Anterior cingulate cortex (tissue), 58 donors: Measurements from ENCODE around the gene LIMCH1.

Experiments used
- DNase-seq, 58 donors: peaks; one replicate each; lab custom pipeline; 2025; lab: John Stamatoyannopoulos, UW

The LIMCH1 gene

DNA sequence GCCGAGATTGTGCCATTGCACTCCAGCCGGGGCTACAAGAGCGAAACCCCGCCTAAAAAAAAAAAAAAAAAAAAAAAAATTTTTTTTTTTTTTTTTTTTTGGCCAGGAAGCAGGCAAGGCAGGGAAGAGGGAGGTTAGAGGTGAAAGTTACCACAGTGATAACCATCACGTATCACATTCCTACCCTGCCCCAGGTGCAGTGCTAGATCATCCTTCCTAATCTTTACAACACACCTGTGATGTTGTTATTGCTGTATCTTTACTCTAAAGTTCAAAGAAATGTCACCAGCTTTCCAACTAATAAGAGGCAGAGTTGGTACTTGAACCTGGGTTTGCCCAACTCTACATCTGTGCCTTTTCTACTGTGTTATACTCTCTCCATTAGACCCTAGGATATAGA lies 7.2 kb upstream of the LIMCH1 start:
- DNase-seq: no peak

DNA sequence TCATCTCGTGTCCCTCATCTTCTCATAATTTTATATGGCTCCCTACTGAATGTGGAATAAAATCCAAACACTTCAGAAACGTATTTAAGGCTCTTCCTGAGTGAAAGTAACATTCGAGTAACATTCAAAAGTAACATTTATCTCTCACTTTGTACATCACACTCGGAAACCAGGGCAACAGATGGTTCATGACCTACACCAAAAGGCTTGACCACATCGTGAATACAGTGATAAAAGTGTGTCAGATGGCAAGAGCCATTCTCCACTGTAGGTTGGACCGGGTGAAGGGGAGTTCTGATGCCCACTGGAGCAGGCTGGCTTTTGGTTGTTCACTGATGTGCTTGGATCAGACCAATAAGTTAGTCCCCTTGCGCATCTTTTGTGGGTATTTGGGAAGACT lies 5.6 kb upstream of the LIMCH1 start:
- no peak for DNase-seq

DNA sequence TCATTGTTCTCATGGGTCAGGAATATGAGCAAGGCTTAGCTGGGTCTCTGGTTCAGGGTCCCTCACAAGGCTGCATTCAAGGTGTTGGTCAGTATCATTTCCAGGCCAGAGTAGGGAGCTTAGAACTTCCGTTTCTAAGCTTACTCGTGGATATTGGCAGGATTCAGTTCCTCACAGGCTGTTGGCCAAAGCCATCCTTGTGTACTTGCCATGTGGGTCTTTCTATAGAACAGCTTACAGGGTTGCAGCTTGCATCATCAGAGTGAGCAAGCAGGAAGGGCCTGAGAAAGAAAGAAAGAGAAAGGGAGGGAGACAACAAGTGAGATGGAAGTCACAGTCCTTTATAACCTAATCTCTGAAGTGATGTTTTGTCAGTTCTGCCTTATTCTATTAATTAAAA lies 5.1 kb upstream of the LIMCH1 start:
- DNase-seq: peak in 2 of 58 donors; percentile 4 to 9

DNA sequence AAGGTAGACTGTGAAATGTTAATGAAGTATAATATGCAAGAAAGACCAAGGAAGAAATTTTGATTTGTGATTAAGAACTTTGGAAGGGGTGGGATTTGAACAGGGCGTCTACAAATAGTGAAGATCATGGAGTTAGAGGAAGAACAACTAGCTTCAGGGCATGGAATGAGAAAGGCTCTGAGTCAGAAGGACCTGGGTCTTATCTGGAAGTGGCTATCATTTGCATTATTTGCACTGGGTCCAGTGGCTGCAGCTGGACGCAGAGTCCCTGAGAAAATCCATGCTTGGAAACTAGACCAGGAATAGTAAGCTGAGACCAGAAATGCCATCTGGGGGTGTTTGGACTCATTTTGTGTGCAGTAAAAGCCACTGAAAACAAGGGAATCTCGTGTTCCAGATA lies 4.3 kb upstream of the LIMCH1 start:
- no peak for DNase-seq

DNA sequence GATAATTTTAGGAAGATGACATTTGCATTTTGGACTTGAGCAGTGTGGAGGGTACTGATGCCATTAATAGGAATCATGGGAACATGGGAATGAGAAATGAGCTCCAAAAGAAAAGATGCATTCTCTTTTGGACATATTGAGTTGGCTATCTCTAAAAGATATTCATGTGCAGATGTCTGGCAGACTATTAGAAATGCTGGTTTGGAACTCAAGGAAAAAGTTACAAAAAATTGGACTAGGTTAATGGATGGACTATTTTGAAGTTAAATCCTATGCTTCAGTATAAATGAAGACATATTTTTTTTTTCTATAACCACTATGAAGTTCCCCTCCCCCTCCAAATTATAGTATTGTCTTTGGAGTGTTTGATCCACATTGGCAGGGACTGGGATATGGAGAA lies 3.6 kb upstream of the LIMCH1 start:
- DNase-seq: no peak

DNA sequence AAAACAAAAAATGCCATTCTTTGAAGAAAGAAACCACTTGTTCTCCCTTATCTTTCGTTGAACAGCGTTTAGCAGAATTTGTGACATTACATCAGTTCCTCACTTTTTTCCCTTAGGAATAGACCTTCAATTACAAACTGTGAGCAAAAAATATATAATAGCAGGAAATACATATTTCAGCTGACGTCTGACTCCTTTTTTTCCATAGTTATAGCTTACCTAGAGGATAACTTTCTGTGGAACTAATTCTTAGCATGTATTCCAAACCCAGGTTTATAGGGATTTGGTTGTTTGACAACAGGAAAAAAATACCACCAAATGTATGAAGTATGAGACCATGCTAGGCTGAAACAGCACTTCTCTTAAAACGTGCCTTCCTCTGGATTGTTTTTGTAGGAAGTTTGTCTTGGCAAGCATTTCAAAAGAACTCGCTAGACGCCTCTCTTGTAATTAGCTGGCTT lies 2.0 kb upstream of the LIMCH1 start:
- DNase-seq: no peak

DNA sequence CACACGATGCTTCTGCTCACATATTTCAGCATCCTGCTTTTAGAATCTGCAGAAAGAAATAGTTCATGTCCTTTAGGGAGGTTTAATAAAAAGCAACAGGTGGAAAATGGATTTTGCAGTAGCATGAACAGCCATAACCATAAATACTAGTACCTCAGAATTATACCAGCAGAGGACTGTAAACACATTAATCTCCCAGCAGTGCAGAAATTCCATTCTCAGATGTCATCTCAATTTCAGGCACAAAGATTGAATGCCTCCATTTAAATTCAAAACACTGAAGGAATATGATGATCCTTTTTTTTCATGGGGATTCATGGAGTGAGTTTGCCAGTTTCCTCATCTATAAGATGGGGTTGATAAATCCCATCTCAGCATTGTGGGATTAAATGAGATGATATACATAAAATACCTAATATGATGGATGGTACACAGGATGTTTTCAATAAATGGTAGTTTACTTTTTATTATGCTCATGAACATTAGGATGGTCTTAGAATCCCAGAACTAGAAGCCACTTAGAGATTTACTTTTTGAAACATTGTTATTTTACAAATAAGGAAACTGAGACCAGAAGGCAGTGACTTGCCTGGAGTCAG lies 566 bp upstream of the LIMCH1 start:
- no peak for DNase-seq

DNA sequence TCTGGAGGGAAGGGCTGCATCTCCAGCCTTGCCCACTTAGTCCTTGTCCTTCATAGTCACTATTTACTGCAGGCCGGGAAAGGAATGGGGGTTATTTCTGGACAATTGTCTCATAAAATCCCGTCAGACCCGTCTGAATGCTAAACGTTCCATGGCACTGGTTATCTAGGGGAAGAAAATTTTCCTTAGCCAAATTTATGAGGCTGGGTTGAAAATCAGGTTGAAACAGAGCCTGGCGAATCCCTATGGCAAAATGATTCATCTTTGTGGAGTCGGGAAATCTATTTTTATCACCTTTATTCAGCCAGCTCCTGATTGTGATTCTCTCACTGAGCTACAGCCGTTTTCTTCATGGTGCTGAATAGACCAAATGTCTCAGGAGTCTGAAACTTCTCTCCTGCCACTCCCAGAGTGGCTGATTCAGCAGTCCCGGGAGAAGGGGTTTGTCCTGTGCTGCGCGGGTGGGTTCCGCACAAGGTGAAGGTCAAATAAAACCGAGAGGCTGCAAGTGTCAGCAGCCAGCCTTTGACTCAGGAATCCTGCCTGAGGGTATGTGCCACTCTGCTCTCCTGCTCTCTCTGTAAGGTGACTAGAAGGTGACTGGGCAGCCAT lies 1.0 kb downstream of the LIMCH1 start:
- peak in 6 of 58 donors; percentile 3 to 79 (median 32) for DNase-seq

DNA sequence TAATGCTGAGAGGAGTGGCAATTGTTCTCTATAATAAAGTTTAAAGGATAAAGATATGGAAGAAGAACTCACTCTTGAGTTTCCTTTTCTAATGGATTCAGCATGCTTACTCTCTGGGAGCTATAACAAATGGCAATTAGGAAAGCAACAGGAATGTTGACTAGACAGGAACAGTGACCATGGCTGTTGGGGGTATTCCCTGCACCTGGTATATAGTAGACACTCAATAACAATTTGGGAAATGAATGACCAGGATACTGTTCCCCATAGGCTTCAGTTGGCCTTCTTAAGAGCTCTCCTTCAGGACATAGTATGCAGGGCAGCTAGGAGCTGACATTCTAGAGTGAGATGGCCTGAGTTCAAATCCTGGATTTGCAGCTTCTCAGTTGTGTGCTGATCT lies 1.8 kb downstream of the LIMCH1 start:
- no peak for DNase-seq

DNA sequence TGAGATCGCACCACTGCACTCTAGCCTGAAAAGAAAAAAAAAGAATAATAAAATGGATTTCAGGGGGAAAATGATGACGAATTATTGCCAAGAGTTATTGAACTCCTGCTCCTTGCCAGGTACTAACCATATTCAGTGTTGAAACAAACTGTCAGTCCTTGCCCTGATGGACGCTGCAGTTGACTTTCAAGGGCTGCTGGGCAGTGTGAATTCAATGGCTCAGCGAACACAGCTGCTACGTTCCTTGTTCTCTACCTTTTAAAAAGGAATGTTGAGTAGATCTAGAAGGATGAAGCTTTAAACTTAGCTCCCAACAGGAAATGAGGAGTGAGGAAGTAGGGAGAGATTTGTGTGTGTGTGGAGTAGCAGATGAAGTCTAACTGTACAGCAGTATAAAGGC lies 2.7 kb downstream of the LIMCH1 start:
- no peak for DNase-seq

DNA sequence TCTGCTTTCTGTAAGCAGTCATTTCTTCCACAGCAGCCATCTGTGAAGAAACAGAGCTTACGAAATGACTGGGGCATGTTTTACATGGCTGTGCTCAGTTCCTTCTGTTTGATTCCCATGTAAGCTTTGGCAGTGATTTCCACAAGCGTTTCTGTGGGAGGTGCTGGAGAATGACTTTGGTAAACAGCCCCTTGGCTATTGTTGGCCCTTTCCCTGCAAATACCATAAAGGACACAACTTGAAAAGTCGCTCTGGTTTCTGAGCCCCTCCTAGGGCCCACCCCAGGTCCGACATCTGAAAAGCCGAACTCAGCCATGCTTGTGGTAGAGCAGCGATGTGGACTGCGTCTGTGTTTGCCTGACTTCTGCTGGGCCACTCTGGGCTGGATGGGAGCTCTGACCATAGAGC lies 3.7 kb downstream of the LIMCH1 start:
- peak in 10 of 58 donors; percentile 12 to 72 (median 24) for DNase-seq

DNA sequence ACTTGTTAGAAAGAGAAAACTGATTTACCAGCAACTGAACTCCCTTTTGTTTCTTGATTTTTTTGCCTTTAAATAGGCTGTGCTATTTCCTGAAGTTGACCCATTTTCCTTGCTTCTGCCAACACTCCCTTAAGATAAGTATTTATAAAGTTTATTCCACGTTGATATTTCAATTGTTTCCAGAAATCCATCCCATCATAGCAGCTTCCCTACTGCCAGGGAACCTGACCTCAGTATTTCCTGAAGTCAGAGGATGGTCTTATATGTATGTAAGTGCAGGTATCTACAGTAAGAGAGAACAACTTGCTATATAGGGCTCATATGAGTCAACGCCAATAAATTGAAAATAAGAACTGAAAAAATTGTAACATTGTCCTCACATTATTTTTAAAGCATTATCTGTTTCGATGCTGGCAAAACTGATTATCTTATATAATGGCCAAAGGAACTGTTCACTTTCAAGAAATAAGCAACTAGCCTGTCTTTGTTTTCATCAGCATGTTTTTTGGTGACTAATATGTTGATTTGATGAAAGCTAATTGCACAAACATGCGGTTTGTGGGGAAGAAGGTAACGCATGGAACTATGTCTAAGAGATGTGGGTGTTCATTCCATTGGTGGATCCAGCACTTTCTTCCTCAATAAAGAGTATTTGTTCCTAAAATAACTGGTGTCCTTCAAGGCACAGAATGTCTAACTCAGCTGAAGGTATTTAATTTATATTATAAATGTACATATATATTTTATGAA lies 4.7 kb downstream of the LIMCH1 start:
- no peak for DNase-seq

DNA sequence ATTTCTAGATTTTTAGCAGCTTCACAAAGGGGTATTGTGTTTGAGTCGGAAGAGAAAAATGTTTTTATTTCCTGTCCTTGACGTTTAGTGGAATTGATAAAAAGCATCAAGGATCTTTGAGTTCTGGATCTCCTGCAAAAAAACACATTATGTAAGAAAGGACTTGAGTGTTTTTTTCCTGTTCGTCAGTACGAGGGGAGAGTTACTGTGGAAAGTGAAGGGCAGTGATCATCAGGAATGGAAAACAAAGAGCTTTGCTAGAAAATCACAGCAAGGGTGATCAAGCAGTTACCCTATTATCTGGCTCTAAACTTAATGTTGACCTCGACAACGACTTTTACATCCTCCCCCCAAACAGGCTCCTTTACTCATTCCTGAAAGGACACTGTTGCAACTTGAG lies 7.3 kb downstream of the LIMCH1 start:
- no peak for DNase-seq

DNA sequence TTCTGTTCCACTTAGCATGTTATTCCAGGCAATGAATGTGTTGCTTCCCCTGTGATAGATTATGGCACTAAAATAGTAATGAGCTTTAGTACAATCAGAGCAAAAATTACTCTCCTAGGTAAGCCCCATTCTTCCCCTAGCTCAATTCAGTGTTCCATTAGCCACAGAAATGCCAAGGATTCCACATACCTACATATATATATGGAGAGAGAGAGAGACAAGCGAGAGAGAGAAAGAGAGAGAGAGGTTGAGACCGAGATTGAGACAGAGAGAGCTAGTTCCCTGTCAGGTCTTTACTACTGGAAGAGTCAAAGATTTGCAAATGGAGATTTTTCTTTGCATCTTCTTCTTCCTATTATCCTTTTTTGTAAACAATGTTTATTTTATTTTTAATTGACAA lies 8.7 kb downstream of the LIMCH1 start:
- no peak for DNase-seq

DNA sequence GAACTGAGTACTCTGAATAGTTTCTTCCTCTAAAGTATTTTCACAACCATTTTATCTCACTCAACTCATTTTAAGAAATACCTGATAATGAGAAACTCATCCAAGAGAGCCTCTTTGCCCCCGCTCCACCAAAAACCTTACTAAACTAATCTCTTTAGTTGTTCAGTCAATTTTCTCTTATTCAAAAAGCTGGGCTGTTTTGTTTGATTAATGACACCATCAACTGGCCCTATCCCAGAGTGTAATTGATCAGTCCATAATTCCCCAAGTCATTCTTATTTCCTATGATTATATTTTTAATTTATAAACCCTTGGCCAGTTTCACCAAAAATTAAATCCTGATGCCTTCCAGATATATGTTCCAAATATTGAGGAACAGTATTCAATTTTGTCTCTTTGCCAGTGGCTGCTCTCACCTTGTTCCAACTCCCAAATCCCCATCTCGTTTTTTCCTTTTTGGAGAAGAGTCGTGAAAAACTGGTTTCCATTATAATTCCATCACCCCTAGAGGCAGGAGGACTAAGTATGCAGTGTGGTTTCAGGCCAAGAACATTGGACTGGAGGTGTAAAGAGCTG lies 10.4 kb downstream of the LIMCH1 start:
- DNase-seq: no peak

DNA sequence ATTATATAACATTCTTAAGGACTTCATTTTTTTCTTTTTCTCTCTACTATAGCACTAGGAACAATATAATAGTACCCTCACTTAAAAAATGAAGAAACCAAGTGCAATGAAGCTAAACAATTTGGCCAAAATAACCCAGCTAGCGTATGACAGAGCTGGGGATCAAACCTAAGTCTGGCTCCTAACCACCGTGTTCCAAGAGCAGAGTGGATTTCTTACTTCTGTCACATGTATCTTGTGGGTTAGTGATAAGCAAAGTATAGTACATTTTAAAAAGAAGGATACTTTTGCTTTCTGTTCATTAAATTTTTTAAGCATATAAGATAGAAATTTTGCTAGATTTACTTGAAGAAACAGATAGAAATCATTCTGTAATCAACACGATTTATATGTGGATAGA lies 11.5 kb downstream of the LIMCH1 start:
- DNase-seq: no peak

DNA sequence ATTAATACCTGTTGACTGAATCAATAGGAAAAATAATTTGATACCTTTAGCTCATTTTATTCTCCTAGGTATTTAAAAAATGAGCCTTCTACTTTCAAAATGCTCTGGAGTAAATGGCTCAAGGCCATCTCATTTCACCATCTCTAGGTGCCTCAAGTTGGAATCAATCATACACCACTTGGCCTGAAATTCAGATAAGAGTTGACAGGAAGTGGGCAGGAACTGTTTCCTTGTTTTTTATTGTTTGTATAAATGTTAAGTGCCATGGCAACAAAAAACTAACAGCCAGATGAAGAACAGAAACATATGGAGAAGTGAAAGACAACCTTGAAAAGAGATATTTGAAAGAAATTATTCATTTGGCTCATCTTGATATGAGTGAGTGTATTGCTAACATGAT lies 12.4 kb downstream of the LIMCH1 start:
- no peak for DNase-seq

DNA sequence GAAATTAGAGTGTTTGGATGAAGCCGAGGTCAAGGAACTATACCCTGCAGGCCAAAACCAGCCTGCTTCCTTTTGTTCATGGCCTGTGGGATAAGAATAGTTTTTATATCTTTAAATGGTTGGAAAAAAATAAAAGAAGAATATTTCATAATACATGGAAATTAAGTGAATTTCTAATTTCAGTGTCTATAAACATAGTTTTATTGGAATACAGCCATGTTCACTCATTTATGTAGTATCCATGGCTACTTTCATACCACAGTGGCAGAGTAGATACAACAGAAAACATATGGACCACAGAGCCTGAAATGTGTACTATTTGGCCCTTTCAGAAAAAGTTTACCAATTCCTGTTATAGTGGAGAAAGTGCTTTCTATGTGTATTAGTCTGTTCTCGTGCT lies 13.6 kb downstream of the LIMCH1 start:
- no peak for DNase-seq

DNA sequence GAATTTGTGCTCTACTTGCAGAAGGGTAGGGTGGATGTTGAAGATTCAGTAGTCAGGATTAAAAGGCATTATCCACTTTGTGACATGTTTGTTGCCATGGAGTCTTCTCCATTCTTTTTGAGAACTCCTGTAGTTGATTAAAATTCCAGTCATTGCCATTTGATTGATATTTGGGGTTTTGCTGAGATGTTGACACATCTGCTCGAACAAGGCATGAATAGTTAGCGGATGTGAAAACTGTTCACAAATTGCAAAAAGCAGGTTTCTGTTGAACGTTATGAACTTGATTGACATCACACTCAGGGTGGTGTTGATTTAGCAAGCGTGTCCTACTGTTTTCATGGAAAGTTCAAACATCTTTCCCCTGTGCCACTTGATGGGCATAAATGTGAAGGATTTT lies 16.9 kb downstream of the LIMCH1 start:
- no peak for DNase-seq

DNA sequence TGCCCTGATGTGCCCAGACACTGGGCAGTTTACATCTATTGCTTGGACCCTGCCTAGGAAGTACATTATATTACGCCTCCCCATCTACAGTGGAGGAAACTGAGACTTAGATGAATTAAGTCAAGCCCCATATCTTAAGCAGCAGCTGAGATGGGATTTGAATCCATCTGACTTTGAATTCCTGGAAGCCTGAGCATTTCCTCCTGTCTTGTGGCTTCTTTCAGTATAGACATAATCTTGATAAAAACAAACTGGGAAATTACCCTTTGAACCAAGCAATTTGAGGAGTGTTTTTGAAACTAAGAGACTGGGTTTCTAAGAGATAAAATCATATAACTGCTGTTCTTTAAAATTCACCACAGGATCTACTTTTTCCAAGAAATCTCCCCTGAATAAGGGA lies 18.6 kb downstream of the LIMCH1 start:
- DNase-seq: no peak

DNA sequence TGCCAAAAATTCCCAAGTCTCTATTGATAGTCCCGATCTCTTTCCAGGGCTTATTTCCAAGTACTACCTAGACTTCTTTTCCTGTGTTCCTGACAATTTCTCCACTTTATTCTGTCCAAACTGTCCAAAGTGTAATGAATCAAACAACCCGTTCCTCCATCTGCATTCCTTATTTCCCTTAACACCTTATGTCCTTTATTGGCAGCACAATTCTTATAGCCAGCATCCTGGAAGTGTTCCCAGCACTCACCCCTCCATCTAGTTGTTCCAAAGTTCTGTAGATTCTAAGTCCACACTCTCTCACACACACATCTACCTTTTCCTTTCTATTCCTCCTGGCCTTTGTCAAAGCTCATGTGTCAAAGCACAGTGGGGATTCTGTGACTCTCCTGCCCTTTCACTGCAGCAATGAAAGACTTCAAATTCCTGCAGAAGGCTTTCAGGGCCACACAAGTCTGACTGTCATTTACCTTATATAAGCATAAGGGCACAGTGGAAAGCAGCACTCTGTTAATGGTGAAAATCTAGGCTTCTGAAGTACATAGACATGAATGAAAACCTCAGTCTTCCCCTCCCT lies 22.1 kb downstream of the LIMCH1 start:
- DNase-seq: peak in 1 of 58 donors; percentile 21
